Vagina (tissue), 2 donors: ENCODE measurements around the gene MERTK.

ENCODE experiments used
- CTCF ChIP-seq, 3 experiments: fragments of 450-650 bp in 2 of 3; fragments of 200-600 bp in 1 of 3; sonication (generic) in 1 of 3; IDR thresholded peaks; one replicate each; pipeline ENCODE4 v1.5.1; 2017 to 2019; ENCODE audit warnings: antibody characterized with exemption in 3 of 3, mild to moderate bottlenecking in 2 of 3, moderate library complexity in 2 of 3
- POLR2A ChIP-seq, 2 donors: fragments of 450-650 bp; IDR thresholded peaks; one replicate each; pipeline ENCODE4 v1.6.1; 2017; ENCODE audit warnings: antibody characterized with exemption in 2 of 2, mild to moderate bottlenecking in 2 of 2, moderate library complexity in 2 of 2

- TF ChIP-seq CTCF (IDR thresholded peaks at IDR 0.05) (no peak), POLR2A (IDR thresholded peaks at IDR 0.05) (no peak)
Measured at GRCh38 chr2:112003576-112004252, 105.3 kb downstream of the MERTK start.
